Forelimb muscle (tissue), 1 donor: ENCODE results near the gene SLC27A5. TPM values are rescaled to one million over a fixed set of nuclear protein-coding genes. Genes with fewer than 3 reads are reported as not detected.
"Not testable (repeated sequence)": the region's sequence is repeated elsewhere in the genome, so short reads cannot be mapped to it uniquely, and the experiment has no call there.

Source experiments
- DNase-seq: peaks from one replicate; pipeline ENCODE4 v3.0.0-alpha.2; 2013; ENCODE audit warnings: low read depth
- polyA plus RNA-seq: library from polyadenylated mRNA; unstranded; fragments of 120-200 nt; gene quantifications from one replicate; pipeline ENCODE4 v1.2.1, GENCODE V29; 2013; ENCODE audit not compliant: insufficient read length

The SLC27A5 gene
- polyA plus RNA-seq, 1 donor: 3.6 TPM

DNA sequence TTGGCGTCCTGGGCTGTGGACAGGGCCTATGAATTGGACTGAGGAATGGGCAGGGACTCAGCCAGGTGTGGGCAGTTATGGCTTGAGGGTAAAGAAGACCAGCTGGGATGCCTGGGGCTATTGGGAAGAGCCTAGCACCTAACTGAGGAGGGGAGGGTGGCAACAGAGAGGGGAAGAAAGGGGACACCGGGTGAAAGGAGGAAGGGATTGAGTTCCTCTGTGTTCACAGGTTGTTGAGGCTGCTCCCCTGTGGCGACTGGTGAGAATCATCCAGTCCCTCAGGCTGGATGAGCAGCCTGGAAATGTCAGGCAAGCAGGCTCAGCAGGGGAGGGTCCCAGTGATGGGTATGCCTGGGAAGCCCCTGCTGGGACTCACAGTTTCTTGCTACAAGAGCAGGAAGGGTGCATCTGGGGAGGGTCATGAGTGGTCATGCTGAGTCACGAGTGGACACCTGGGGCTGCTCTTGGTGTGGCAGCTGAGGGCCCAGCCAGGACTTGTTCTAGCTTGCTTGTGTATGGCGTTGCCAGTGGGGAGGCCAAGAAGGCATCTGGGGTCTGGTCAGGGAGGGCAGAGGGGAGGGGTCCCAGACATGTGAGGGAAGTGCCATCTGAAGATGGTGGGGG lies 43.5 kb downstream of the SLC27A5 start:
- no peak for DNase-seq

DNA sequence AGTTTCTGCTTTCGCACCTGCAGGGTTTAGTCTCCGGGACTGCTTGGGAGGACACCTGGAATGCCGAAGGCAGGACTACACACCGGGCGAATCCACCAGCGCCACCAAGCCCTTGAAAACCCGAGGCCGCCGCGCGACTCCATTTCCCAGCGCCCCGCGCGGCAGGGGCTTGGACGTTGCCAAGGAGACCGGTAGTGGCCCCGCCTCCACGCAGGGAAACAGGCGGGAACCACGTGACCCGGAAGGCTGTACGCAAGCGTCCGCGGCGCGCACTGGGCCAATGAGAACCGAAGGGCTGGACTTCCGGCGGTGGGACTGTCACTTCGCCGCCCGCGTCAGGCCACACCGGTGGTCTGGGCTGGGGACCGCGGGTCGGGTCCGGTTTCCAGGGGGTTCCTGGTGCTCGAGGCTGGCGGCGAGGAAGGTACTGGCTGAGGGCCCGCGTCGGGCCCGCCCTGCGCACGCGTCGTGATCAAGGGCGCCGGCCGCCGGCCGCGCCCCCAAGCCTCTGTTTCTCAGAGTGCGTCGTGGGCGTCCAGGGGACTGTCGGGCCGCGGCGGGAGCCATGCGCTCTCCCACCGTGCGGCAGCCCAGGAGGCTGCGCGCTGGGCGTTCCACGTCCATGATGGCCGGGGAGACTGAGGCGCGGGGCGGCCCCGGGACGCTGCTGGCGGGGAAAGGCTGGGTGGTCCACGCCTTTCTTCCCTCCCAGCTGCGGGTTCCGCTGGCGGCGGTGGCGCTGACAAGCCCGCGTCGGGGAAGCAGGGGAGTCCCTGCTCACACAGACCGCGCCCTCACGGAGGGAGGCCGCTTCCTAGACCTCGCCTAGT lies 44.8 kb downstream of the SLC27A5 start, which contains the start of gene ZNF324:
ZNF324 (plus strand) TSS at position 321 of the 830 bp plus-strand sequence. CDS start 2,106 bp downstream, outside the sequence.
- DNase-seq: peak; percentile 93

DNA sequence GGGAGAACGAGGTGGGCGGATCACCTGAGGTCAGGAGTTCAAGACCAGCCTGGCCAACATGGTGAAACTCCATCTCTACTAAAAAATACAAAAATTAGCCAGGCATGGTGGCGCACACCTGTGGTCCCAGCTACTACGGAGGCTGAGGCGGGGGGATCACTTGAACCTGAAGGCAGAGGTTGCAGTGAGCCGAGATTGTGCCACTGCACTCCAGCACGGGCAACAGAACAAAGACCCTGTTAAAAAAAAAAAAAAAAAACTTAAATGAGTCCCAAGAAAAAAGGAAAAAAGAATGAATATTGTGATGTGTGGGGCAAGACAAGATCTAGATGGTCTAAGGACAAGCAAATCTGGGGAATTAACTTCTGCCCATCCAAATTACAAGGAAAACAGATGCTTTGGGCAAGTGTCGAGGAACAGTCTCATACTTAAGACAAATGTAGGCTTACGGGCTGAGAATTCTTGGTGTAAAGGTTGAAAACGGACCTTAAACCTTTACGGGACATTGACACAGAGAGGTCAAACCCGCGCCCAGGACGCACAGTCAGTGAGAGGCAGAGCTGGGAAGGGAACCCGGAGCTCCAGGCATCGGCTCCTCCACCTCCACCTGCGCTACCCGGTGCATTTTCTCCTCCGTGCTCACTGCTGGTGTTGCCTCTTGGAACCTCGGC lies 45.6 kb downstream of the SLC27A5 start:
- no peak for DNase-seq

DNA sequence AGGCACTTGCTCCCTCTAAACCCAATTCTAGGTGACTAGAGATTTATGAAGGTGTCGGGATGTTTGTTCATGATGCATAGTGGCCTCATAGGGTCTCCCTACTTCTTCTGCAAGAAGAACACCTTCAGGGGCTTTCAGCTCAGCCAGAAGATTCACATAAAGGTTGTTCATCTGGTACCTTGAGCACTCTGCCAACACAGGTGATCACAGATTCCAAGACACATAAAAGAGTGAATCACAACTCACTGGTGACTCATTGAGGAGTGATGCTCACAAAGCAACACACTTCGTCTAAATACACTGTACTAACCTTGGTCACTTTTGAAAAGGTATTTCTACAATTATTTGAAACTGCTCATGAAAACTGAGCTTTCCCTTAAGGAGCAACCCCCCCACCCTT lies 51.8 kb downstream of the SLC27A5 start:
- no peak for DNase-seq

DNA sequence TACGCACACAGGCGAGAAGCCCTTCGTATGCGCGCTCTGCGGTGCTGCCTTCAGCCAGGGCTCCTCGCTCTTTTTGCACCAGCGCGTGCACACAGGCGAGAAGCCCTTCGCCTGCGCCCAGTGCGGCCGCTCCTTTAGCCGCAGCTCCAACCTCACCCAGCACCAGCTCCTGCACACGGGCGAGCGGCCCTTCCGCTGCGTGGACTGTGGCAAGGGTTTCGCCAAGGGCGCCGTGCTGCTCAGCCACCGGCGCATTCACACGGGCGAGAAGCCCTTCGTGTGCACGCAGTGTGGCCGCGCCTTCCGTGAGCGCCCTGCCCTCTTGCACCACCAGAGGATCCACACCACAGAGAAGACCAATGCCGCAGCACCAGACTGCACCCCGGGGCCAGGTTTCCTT lies 55.7 kb downstream of the SLC27A5 start:
- no peak for DNase-seq

DNA sequence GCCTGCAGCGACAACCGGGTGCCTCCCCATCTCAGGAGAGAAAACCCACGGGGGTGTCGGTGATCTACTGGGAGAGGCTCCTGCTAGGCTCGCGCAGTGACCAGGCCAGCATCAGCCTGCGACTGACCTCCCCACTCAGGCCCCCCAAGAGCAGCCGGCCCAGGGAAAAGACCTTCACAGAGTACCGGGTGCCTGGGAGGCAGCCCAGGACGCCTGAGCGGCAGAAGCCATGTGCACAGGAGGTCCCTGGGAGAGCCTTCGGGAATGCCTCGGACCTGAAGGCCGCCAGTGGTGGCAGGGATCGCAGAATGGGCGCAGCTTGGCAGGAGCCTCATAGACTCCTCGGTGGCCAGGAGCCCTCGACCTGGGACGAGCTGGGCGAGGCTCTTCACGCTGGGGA lies 56.5 kb downstream of the SLC27A5 start:
- DNase-seq: no peak

DNA sequence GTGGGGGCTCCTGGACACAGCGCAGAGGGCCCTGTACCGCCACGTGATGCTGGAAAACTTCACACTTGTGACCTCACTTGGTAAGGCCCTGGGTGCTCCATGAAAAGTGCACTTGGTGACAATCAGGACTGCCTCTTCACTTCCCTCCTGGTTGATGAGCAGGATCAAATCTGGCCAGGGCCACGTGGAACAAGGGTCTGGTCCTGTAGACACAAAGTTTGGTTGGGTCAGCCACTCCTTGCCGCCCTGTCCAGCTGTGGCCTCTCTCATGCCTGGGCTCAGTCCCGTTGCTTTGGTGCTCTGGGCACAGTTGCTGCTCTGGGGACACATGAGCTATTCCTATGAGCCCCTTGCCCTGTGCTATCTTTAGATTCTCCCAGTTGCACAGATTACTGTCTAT lies 58.0 kb downstream of the SLC27A5 start:
- no peak for DNase-seq

DNA sequence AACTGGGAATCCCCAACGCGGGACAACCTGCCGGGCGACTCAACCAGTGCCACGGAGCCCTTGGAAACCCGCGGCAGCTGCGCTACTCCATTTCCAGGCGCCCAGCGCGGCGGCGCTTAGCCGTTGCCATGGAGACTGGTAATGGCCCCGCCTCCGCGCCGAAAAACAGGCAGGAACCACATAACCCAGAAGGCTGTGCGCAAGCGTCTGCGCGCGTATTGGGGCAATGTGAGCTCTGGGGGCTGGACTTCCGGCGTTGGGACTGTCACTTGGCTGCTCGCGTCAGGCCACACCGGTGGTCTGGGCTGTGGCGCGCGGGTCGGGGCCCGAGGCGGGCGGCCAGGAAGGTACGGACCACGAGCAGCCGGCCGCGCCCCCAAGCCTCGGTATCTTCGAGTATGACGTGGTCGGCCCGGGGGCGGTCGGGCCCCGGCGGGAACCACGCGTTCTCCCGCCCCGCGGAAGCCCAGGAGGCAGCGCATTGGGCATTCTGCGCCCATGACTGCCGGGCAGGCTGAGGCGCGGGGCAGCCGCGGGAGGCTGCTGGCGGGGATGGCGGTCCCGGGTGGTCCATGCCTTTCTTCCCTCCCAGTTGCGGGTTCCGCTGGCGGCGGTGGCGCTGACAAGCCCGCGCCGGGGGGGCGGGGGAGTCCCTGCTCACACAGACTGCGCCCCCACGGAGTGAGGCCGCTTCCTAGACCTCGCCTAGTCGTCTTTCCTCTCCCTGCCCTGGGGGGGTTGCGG lies 60.3 kb downstream of the SLC27A5 start, which contains the start of gene ZNF324B:
ZNF324B (plus strand) TSS at position 265 of the 744 bp plus-strand sequence. CDS start 2,080 bp downstream, outside the sequence.
- peak; percentile 91 for DNase-seq

DNA sequence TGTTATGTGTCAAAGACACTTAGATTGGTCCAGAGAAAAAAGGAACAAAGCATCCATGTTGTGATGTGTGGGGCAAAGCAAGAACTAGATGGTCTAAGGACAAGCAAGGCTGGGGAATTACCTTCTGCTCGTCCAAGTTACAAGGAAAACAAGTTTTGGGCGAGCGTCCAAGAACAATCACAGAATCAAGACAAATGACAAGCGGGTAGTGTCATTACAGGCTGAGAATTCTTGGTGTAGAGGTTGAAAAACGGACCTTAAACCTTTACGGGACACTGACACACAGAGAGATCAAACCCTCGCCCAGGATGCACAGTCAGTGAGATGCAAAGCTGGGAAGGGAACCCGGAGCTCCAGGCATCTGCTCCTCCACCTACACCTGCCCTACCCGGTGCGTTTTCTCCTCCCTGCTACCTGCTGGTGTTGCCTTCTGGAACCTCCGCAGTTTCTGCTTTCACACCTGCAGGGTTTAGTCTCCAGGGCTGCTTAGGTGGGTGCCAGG lies 60.9 kb downstream of the SLC27A5 start:
- no peak for DNase-seq

DNA sequence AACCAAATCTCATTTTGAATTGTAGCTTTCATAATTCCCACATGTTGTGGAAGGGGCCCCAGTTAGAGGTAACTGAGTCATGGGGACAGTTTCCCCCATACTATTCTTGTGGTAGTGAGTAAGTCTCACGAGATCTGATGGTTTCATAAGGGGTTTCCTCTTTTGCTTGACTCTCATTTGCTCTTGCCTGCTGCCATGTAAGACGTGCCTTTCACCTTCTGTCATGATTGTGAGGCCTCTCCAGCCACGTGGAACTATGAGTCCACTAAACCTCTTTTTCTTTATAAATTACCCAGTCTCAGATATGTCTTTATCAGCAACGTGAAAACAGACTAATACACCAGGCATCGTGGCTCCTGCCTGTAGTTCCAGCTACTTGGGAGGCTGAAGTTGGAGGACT lies 61.8 kb downstream of the SLC27A5 start:
- not testable (repeated sequence) for DNase-seq

DNA sequence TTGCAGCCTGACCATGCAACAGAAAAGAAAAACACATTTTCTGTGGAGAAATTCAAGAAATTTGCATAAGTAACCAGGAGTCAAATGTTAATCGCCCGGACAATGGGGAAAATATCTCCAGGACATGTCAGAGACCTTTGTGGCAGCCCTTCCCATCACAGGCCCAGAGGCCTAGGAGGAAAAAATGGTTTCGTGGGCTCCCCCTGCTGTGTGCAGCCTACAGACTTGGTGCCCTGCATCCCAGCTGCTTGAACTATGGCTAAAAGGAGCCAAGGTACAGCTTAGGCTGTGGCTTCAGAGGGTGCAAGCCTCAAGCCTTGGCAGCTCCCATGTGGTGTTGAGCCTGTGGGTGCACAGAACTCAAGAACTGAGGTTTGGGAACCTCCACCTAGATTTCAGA lies 62.9 kb downstream of the SLC27A5 start:
- DNase-seq: not testable (repeated sequence)

Other genes starting within 250 kb of the SLC27A5 start
- gene ZNF8, start 233.0 kb downstream of the SLC27A5 start, polyA plus RNA-seq: 5.3 TPM
- 33.6 TPM for gene ERVK3-1, start 206.6 kb downstream of the SLC27A5 start, polyA plus RNA-seq
- gene ZSCAN22, start 185.0 kb downstream of the SLC27A5 start, polyA plus RNA-seq: 2.7 TPM
- 3.6 TPM for gene A1BG, start 158.5 kb downstream of the SLC27A5 start, polyA plus RNA-seq
- gene ZNF497, start 149.2 kb downstream of the SLC27A5 start, polyA plus RNA-seq: 2.4 TPM
- 1.9 TPM for gene ZNF837, start 131.0 kb downstream of the SLC27A5 start, polyA plus RNA-seq
- 1,975 TPM for gene RPS5, start 124.7 kb downstream of the SLC27A5 start, polyA plus RNA-seq
- not detected for gene RNF225, start 116.3 kb downstream of the SLC27A5 start, polyA plus RNA-seq
- 4.4 TPM for gene ZNF584, start 103.3 kb downstream of the SLC27A5 start, polyA plus RNA-seq
- 3.8 TPM for gene ZNF132, start 71.8 kb downstream of the SLC27A5 start, polyA plus RNA-seq
- gene ZNF324B, start 60.4 kb downstream of the SLC27A5 start, polyA plus RNA-seq: 3.3 TPM
- 5.2 TPM for gene ZNF324, start 44.9 kb downstream of the SLC27A5 start, polyA plus RNA-seq
- 7.0 TPM for gene ZNF446, start 35.6 kb downstream of the SLC27A5 start, polyA plus RNA-seq
- gene ZBTB45, start 7.8 kb upstream of the SLC27A5 start, polyA plus RNA-seq: 8.5 TPM
- gene TRIM28, start 32.1 kb upstream of the SLC27A5 start, polyA plus RNA-seq: 322 TPM
- gene CHMP2A, start 43.1 kb upstream of the SLC27A5 start, polyA plus RNA-seq: 76.0 TPM
- gene UBE2M, start 46.6 kb upstream of the SLC27A5 start, polyA plus RNA-seq: 61.8 TPM
- gene MZF1, start 61.3 kb upstream of the SLC27A5 start, polyA plus RNA-seq: 17.2 TPM